Testis (tissue), 2 donors: Measurements from ENCODE around the gene MAP3K9.

ENCODE experiments used
- POLR2A ChIP-seq: fragments of 450-650 bp; IDR thresholded peaks from one replicate; pipeline ENCODE4 v1.6.1; 2017; ENCODE audit warnings: antibody characterized with exemption, mild to moderate bottlenecking, moderate library complexity
- TF ChIP-seq, protein P1 (sequence below), 3 experiments: fragments of 450-650 bp in 2 of 3; fragments of 200-600 bp in 1 of 3; sonication (generic) in 1 of 3; IDR thresholded peaks; one replicate each; pipeline ENCODE4 v1.5.1; 2016 to 2019; ENCODE audit warnings: antibody characterized with exemption in 3 of 3, mild to moderate bottlenecking in 2 of 3, moderate library complexity in 1 of 3

DNA sequence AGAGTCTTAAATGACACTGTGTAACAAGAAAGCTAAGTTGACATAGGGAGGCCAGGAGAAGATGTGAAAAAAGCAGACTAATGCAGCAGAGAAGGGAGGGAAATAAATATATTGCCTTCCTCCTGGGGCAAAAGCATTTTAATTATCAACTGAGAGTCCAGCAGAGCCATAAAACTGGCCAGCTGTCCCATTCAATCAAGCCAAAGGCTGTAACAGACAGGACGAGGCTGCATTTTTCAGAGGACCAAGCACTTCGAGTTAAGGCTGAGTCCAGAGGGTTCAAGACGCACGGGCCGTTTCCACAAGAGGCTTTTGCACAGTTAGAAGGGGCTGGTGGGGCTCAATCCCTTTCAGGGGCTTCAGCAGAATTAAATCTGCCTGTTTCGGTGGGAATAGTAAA lies 20.4 kb downstream of the MAP3K9 start:
- no peak for TF ChIP-seq POLR2A
- TF ChIP-seq, protein P1, sequence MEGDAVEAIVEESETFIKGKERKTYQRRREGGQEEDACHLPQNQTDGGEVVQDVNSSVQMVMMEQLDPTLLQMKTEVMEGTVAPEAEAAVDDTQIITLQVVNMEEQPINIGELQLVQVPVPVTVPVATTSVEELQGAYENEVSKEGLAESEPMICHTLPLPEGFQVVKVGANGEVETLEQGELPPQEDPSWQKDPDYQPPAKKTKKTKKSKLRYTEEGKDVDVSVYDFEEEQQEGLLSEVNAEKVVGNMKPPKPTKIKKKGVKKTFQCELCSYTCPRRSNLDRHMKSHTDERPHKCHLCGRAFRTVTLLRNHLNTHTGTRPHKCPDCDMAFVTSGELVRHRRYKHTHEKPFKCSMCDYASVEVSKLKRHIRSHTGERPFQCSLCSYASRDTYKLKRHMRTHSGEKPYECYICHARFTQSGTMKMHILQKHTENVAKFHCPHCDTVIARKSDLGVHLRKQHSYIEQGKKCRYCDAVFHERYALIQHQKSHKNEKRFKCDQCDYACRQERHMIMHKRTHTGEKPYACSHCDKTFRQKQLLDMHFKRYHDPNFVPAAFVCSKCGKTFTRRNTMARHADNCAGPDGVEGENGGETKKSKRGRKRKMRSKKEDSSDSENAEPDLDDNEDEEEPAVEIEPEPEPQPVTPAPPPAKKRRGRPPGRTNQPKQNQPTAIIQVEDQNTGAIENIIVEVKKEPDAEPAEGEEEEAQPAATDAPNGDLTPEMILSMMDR (IDR thresholded peaks at IDR 0.05): no peak
